GM12875 (cell line): ENCODE data around the gene ITGA11.

Source experiments
- H3K4me3 ChIP-seq: one replicate; pipeline ENCODE4 v1.5.1; 2011; ENCODE audit warnings: low read depth, low read length, control low read depth
- CTCF ChIP-seq: IDR thresholded peaks from 2 replicates; pipeline ENCODE4 v1.5.1; 2011; ENCODE audit warnings: low read depth, mild to moderate bottlenecking, control low read depth, inconsistent platforms, low read length, moderate library complexity, borderline replicate concordance; ENCODE audit not compliant: insufficient read depth

The ITGA11 gene

DNA sequence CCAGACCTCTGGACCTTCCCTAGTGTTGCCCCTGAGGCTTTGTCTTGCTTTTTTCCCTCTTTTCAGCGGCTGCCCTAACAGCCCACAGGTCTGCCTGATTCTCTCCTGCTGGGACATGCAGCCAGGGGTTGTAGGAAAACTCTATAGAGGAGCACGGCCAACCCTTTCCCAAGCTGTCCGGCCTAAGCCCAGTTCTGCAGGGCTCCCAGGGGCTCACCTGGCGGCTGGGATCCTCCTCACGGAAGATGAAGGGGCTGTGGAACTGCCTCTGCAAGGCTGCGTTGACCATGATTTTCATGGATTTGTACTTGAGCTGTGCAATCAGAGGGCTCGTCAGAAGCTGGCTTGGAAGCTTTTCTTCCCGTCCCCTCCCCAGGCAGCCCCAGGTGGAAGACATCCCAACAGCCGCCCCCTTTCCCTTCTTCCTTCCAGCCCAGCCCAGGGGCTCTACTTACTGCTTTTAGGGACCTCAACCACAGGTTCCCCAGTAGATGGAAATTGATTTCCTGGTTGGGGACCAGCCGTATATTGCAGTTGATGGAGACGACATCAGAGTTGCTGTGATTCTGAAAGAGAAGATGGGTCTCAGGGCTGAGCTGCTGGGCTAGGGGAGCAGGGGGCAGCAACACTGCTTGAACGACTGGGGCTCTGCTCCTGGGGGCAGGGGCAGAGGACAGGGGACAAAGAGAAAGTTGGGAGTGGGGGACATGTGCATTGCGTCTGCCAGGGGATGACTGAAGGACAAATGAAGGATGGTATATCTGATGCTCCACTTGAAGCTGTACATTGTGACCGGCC lies 124.6 kb downstream of the ITGA11 start:
- TF ChIP-seq CTCF: no peak
- no peak overlapping the region for H3K4me3 ChIP-seq

DNA sequence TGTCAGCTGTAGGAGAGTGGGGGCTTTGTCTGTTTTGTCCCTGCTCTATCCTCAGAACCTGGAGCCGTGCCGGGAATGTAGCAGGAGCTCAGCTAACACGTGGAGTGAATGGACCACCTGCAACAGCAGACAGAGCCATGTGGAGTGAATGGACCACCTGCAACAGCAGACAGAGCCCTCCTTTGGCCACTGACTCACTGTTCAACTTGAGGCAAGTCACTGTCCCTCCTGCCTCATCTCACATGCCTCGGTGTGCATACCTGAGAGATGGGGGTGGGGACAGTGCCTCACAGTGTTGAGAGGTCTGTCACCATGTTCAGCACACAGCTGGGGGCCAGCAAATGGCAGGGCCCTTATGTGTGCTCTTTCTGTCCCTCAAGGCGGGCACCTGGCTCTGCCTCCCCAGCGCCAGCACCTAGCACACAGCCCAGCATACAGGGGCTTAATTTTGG lies 126.5 kb downstream of the ITGA11 start:
- TF ChIP-seq CTCF: no peak

GRCh38 chr15:68304589-68305337 lies 127.2 kb downstream of the ITGA11 start:
- no peak for TF ChIP-seq CTCF
- H3K4me3 ChIP-seq: no peak overlapping the region

More for the DNA sequence above, 126.5 kb downstream of the ITGA11 start:
- no peak overlapping the region for H3K4me3 ChIP-seq

GRCh38 chr15:68303560-68304436 lies 128.2 kb downstream of the ITGA11 start:
- no peak overlapping the region for H3K4me3 ChIP-seq
- TF ChIP-seq CTCF: no peak

- no peak overlapping the region for H3K4me3 ChIP-seq
These were observed 128.8 kb downstream of the ITGA11 start for GRCh38 chr15:68303134-68303533.

DNA sequence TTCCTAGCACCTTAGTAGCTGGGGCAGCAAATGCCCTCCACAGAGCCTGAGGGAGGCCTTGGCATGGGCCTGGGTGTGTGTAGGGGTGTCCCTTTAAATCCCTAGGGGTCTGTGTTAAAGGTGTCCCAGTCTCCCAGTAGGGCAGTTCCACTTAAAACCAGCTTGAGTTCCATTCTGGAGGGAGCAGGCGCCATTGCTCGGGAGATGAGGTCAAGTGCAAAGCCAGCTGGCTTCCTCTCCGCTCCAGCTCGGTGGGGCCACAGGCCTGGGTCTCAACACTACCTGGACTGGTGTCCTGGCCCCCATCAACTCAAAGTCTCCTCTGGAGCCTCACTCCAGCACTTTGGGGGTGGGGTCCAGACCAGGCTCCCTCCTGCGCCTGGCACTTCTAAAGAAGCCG lies 129.2 kb downstream of the ITGA11 start:
- no peak overlapping the region for H3K4me3 ChIP-seq
- no peak for TF ChIP-seq CTCF

More at GRCh38 chr15:68303134-68303533, 128.8 kb downstream of the ITGA11 start:
- no peak for TF ChIP-seq CTCF
